Endothelial cell of umbilical vein (primary cell): ENCODE results near the gene POLR3A. TPM values are rescaled to one million over a fixed set of nuclear protein-coding genes. Genes with fewer than 3 reads are reported as not detected.

ENCODE experiments used
- BruUV-seq: library from RNA; stranded (reverse); fragments of 400-500 nt; replicated peaks from 2 replicates; lab custom pipeline; 2021; lab: Mats Ljungman, UMichigan
- CTCF ChIA-PET: fragments of 300-600, 350-600 bp; sonication (Branson Sonifier 250); formaldehyde crosslinking; loops from one replicate; lab custom pipeline; 2021; ENCODE audit warnings: antibody characterized with exemption, inconsistent platforms; lab: Charles Lee
- POLR2A ChIA-PET: fragments of 300-600, 350-600 bp; sonication (Branson Sonifier 250); formaldehyde crosslinking; loops from one replicate; lab custom pipeline; 2021; ENCODE audit warnings: antibody characterized with exemption, inconsistent platforms; lab: Charles Lee
- DNase-seq: peaks from one replicate; pipeline ENCODE4 v3.0.0-alpha.2; 2011; ENCODE audit warnings: low read depth, low spot score
- FAIRE-seq: peaks from 2 replicates; lab custom pipeline; 2011; peaks lifted over from hg19 to GRCh38; lab: Jason Lieb, UNC
- H2AFZ ChIP-seq: 2 replicates; pipeline ENCODE4 v1.6.0; 2012; ENCODE audit warnings: low read depth, low read length, control low read depth, inconsistent platforms
- H3K27ac ChIP-seq: 2 replicates; pipeline ENCODE4 v1.5.1; 2011; ENCODE audit warnings: low read depth, mild to moderate bottlenecking, control low read depth, low read length, moderate library complexity; ENCODE audit not compliant: insufficient read depth
- H3K27me3 ChIP-seq, 2 experiments: 2 replicates each; pipeline versions ENCODE4 v1.6.0 to v1.6.1; 2011; ENCODE audit warnings: low read length in 2 of 2, mixed read lengths in 1 of 2; ENCODE audit not compliant: control insufficient read depth in 2 of 2, insufficient read depth in 2 of 2
- H3K36me3 ChIP-seq, 2 experiments: 2 replicates in 1 of 2; 3 replicates in 1 of 2; pipeline ENCODE4 v1.5.1; 2011; ENCODE audit warnings: low read length in 2 of 2, mild to moderate bottlenecking in 1 of 2, moderate library complexity in 1 of 2; ENCODE audit not compliant: control insufficient read depth in 2 of 2, insufficient read depth in 2 of 2; ENCODE audit errors: extremely low read depth in 1 of 2
- H3K4me1 ChIP-seq: 3 replicates; pipeline ENCODE4 v1.5.1; 2011; ENCODE audit warnings: mild to moderate bottlenecking, low read length; ENCODE audit not compliant: control insufficient read depth, insufficient read depth; ENCODE audit errors: extremely low read depth
- H3K4me2 ChIP-seq: 2 replicates; pipeline ENCODE4 v1.6.1; 2011; ENCODE audit warnings: low read length, control low read depth, mixed read lengths; ENCODE audit not compliant: insufficient read depth
- H3K4me3 ChIP-seq, 3 experiments: fragments of 200-600 bp in 1 of 3; sonication (generic), shearing (Covaris generic) in 1 of 3; replicated peaks in 1 of 3; 2 replicates each; pipeline ENCODE4 v1.5.1; 2011 to 2016; ENCODE audit warnings: control low read depth in 3 of 3, low read length in 3 of 3, mild to moderate bottlenecking in 2 of 3, inconsistent platforms in 1 of 3, low read depth in 1 of 3, moderate library complexity in 1 of 3; ENCODE audit not compliant: insufficient read depth in 1 of 3
- H3K79me2 ChIP-seq: 2 replicates; pipeline ENCODE4 v1.6.0; 2012; ENCODE audit warnings: low read length, inconsistent platforms; ENCODE audit not compliant: control insufficient read depth, insufficient read depth
- H3K9ac ChIP-seq: replicated peaks from 2 replicates; pipeline ENCODE3; 2011; ENCODE audit warnings: low read length, control low read depth; ENCODE audit not compliant: insufficient read depth; ENCODE audit errors: extremely low read depth
- H3K9me1 ChIP-seq: replicated peaks from 3 replicates; pipeline ENCODE4 v1.6.0; 2011; ENCODE audit warnings: mild to moderate bottlenecking, low read length; ENCODE audit not compliant: control insufficient read depth, insufficient read depth; ENCODE audit errors: extremely low read depth
- H3K9me3 ChIP-seq: replicated peaks from 2 replicates; pipeline ENCODE4 v1.5.1; 2012; ENCODE audit warnings: low read length, inconsistent platforms; ENCODE audit not compliant: control insufficient read depth, insufficient read depth
- H4K20me1 ChIP-seq: replicated peaks from 2 replicates; pipeline ENCODE3; 2011; ENCODE audit warnings: mild to moderate bottlenecking, low read length; ENCODE audit not compliant: control insufficient read depth, insufficient read depth; ENCODE audit errors: extremely low read depth
- EZH2 ChIP-seq: IDR thresholded peaks from 2 replicates; pipeline ENCODE4 v1.6.1; 2012; ENCODE audit warnings: borderline replicate concordance, low read depth, mild to moderate bottlenecking, moderate library complexity, low read length, inconsistent platforms; ENCODE audit not compliant: severe bottlenecking
- FOS ChIP-seq: IDR thresholded peaks from 2 replicates; pipeline ENCODE4 v1.6.1; 2011; ENCODE audit warnings: mild to moderate bottlenecking, low read length, moderate library complexity, borderline replicate concordance; ENCODE audit not compliant: insufficient read depth
- GATA2 ChIP-seq: IDR thresholded peaks from 2 replicates; pipeline ENCODE4 v1.7.0; 2011; ENCODE audit warnings: low read depth, mild to moderate bottlenecking, moderate library complexity, mixed read lengths, low read length; ENCODE audit not compliant: insufficient read length, insufficient read depth
- JUN ChIP-seq: IDR thresholded peaks from 2 replicates; pipeline ENCODE4 v1.6.1; 2011; ENCODE audit warnings: borderline replicate concordance, low read depth; ENCODE audit not compliant: insufficient read length, insufficient read depth
- MAX ChIP-seq: IDR thresholded peaks from 2 replicates; pipeline ENCODE4 v1.6.1; 2011; ENCODE audit not compliant: insufficient read depth, insufficient read length
- MYC ChIP-seq: IDR thresholded peaks from one replicate; pipeline ENCODE4 v1.6.1; 2011; ENCODE audit warnings: mild to moderate bottlenecking, low read depth, low read length
- POLR2A ChIP-seq: IDR thresholded peaks from 2 replicates; pipeline ENCODE4 v1.6.1; 2012; ENCODE audit warnings: low read depth, mild to moderate bottlenecking, control low read depth, low read length
- POLR2AphosphoS5 ChIP-seq: IDR thresholded peaks from 2 replicates; pipeline ENCODE4 v1.6.1; 2012; ENCODE audit warnings: low read depth, mild to moderate bottlenecking, control low read depth, low read length, moderate library complexity; ENCODE audit not compliant: insufficient read depth
- dilution Hi-C: fragments of 300-500 bp; cut with MboI; formaldehyde crosslinking; loops from one replicate; pipeline ENCODE4 v1.15.0; 2019; ENCODE audit warnings: low sequenced_read_pairs; ENCODE audit not compliant: extremely low pct_ligation_motif_present
- intact Hi-C: fragments of 100-400 bp; cut with micrococcal nuclease; formaldehyde crosslinking; loops from one replicate; pipeline ENCODE4 v1.10.0; 2022
- polyA plus RNA-seq, 4 experiments: library from polyadenylated mRNA; depleted of rRNA in 3 of 4; stranded (reverse) in 3 of 4; unstranded in 1 of 4; fragments of >200 nt; gene quantifications; 2 replicates each; pipeline versions ENCODE4 v1.2.1 to v1.2.3, GENCODE V29; 2011 to 2012; ENCODE audit warnings: missing spikeins in 1 of 4
- total RNA-seq: library from RNA; stranded (reverse); gene quantifications from 2 replicates; pipeline ENCODE4 v1.2.3, GENCODE V29; 2021
- TF ChIP-seq, protein P1 (sequence below), 2 donors: IDR thresholded peaks; 1 replicate in 1 of 2; 2 replicates in 1 of 2; pipeline ENCODE4 v1.5.1; 2011; ENCODE audit warnings: low read length in 2 of 2, mild to moderate bottlenecking in 2 of 2, moderate library complexity in 2 of 2, control low read depth in 1 of 2, inconsistent platforms in 1 of 2, low read depth in 1 of 2; ENCODE audit not compliant: insufficient read depth in 1 of 2; ENCODE audit errors: extremely low read depth in 1 of 2

POLR3A gene
- total and polyA plus RNA-seq, 2 donors (not counting 3 experiments of a cell fraction or from before 2014, with no cell fraction given), result 9.5 to 25.3 TPM

- Histone ChIP-seq H3K4me2 (no peak overlapping the region), H3K4me3 (no peak overlapping the region), H4K20me1 (peaks cover 15% of the 10 kb centered on the region), H3K36me3 (peaks cover 27 to 29% of the 10 kb centered on the region in 2 experiments), H3K27me3 (no peaks in the 10 kb centered on the region), H3K9me3 (no peaks in the 10 kb centered on the region), H3K4me1 (peaks cover 31% of the 10 kb centered on the region), H3K79me2 (peaks cover 38% of the 10 kb centered on the region), H3K9ac (no peak overlapping the region), H3K9me1 (no peaks in the 10 kb centered on the region), H3K27ac (no peak overlapping the region), H2AFZ (no peak overlapping the region)
- FAIRE-seq (no peak), DNase-seq (no peak)
- intact Hi-C loops (no loop called here), dilution Hi-C loops (no loop called here)
- no TSS peak for BruUV-seq
- ChIA-PET CTCF (interaction anchor here (1.4 kb wide), 1 partner anchor 1152 kb away, joined by 4 read pairs; no protein-coding TSS in a partner anchor), POLR2A (no interaction called here)
- TF ChIP-seq GATA2, result no peak
- peak; percentile 9 for TF ChIP-seq POLR2AphosphoS5
These were observed 13.4 kb upstream of the POLR3A start for GRCh38 chr10:78042752-78043104.

DNA sequence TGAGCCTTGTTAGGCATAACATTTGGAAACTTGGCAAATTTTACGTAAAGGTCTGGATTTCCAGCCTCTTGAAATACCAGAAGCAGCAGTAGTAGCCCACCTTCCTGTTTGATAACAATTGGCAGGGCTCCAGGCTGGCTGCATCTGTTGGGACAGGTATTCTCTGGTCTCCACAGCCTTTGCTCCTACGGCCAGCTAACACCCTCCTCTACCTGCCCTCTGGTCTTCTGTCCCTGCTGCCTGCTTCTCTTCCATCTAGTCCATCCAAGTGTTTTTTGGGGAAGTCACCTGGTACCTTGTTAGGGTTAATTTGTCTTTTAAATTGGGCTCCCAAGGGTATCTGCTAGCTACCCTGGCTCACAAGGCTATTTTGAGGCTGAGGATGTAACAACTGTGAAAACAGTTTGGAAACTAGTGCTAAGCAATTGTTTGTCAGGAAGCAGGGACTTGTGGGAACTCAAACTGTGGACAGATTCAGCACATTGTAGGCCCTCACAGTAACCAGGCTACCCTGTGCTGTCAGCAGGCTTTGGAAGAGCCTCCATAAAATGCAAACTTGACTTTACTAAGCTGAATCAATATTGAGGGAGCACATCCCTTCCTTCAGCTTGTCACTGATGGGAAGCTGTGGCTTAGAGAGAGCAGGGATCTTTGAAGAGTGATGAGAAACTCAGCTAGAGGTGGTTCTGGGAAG, 12.9 kb upstream of the POLR3A start:
- intact Hi-C loops (no loop called here), dilution Hi-C loops (no loop called here)
- Histone ChIP-seq H3K9ac (no peak overlapping the region), H3K4me3 (no peak overlapping the region), H3K4me1 (peaks cover 36% of the 10 kb centered on the region), H3K27ac (no peak overlapping the region), H3K79me2 (peaks cover 43% of the 10 kb centered on the region), H3K9me3 (no peaks in the 10 kb centered on the region), H4K20me1 (peaks cover 18% of the 10 kb centered on the region), H3K36me3 (peaks cover 31 to 32% of the 10 kb centered on the region in 2 experiments), H3K27me3 (no peaks in the 10 kb centered on the region), H3K9me1 (no peaks in the 10 kb centered on the region), H3K4me2 (no peak overlapping the region), H2AFZ (no peak overlapping the region)
- peak; percentile 51 for TF ChIP-seq POLR2AphosphoS5
- peak; percentile 22 for TF ChIP-seq POLR2A
- TF ChIP-seq FOS, result no peak
- TF ChIP-seq MYC, result no peak
- TF ChIP-seq EZH2, result no peak
- TF ChIP-seq MAX, result no peak
- no peak for TF ChIP-seq JUN
- TF ChIP-seq GATA2, result no peak
- TF ChIP-seq, protein P1, sequence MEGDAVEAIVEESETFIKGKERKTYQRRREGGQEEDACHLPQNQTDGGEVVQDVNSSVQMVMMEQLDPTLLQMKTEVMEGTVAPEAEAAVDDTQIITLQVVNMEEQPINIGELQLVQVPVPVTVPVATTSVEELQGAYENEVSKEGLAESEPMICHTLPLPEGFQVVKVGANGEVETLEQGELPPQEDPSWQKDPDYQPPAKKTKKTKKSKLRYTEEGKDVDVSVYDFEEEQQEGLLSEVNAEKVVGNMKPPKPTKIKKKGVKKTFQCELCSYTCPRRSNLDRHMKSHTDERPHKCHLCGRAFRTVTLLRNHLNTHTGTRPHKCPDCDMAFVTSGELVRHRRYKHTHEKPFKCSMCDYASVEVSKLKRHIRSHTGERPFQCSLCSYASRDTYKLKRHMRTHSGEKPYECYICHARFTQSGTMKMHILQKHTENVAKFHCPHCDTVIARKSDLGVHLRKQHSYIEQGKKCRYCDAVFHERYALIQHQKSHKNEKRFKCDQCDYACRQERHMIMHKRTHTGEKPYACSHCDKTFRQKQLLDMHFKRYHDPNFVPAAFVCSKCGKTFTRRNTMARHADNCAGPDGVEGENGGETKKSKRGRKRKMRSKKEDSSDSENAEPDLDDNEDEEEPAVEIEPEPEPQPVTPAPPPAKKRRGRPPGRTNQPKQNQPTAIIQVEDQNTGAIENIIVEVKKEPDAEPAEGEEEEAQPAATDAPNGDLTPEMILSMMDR (IDR thresholded peaks at IDR 0.05; ENCODE audit: extremely low read depth in 1 of 2, insufficient read depth in 1 of 2, low read depth in 1 of 2, low read length in 2 of 2), result no peak
- no peak for DNase-seq
- no TSS peak for BruUV-seq
- POLR2A ChIA-PET, result no interaction called here
- CTCF ChIA-PET, result interaction anchor here (1.0 to 1.4 kb wide), 2 partner anchors 11 to 1153 kb away, joined by 4 read pairs; no protein-coding TSS in a partner anchor
- FAIRE-seq, result no peak
